Activated CD4-positive, alpha-beta T cell treated with anti-CD3 and anti-CD28 coated beads, Interleukin-2, amount 50 U/mL, for 24 hours (primary cell): ENCODE measurements around the gene PJA2.

Experiments used
- DNase-seq, 2 donors: peaks; one replicate each; pipeline ENCODE4 v3.0.0-alpha.2; 2020; ENCODE audit warnings: low read depth in 1 of 2, low spot score in 1 of 2

The PJA2 gene

DNA sequence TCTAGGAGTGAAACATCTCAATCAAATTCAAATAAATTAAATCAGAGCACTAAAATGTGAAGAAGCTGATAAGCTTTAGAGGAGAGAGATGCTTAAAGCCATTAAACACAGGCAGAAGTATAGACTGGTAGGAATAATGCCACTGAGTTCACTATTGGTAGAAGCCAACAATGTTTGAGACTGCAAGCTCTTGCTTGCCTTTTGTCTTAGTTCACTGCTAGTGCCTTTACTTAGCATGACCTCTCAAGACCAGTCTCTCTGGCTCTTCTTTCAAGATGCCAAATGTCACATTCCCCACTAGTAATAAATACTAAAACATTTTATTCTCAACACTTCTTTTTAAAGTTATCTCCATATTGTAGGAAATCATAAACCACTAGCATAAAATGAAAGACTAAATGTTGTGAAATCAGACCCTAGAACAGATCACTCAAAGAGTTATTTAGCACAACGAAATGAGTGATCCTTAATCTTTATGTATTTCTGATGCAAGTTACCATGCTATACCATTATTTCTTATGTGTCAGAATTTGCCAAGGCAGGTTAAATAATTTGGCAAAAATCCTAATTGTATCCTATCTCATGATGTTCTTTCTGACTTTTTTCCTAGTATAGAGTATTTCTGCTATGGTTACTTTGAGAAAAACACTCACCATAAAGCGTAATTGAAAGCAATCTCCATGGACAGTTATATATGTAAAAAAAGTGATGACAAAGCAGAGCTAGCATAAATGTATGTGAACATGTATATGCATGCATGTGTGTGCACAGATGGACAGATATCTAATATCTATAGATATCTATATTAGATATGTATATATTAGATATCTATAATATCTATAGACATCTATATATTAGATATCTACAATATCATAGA, 57.5 kb downstream of the PJA2 start:
- no peak for DNase-seq

DNA sequence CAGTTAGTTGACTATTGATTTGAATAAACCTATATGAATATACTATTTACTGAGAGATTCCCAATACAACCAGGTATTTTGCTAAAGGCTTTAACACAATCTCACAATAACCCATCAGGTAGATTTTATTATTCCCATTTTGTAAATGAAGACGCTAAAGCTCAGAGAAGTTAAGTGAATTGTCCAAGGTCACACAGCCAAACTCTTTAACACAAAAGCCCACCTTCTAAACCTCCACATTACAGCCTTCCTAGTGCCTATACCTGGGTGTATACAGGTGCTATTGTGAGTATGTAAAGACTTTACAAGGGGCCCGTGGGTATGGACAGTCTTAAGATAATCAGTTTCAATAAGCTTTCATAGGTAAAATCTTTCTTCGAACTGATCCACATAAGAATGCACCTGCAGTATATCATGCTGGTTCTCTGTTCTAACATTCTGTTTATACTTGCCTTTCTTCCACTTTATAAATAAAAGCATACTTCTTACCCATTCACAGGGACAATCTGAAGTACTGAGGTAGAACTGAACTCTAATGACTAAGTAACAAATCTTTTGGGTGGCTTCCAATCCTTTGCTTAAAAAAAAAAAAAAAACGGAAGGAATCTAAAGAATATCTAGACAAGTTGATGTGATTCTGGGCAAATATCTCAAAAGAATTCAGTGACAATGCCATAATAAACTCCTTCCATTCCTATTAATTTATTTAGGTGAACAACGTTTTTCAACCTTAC, 59.1 kb downstream of the PJA2 start:
- no peak for DNase-seq

DNA sequence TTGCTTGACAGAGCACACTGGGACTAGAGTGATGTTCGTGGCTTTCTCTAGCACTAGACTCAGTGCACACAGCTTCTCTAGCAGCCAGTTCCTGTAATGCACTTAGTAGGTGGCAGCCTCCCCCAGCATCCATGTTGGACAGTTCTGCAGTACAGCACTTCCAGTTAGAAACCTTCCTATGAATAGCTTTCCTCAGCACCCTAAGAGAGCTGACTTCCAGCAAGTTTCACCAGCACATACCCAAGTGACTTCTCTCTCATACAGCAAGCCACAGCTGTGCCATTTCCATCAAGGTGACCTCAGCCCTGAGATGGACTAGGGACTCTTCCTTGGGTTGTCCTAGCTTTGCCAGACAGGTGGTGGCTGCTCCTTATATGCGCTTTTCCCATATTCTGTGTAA, 60.4 kb downstream of the PJA2 start:
- DNase-seq = no peak

DNA sequence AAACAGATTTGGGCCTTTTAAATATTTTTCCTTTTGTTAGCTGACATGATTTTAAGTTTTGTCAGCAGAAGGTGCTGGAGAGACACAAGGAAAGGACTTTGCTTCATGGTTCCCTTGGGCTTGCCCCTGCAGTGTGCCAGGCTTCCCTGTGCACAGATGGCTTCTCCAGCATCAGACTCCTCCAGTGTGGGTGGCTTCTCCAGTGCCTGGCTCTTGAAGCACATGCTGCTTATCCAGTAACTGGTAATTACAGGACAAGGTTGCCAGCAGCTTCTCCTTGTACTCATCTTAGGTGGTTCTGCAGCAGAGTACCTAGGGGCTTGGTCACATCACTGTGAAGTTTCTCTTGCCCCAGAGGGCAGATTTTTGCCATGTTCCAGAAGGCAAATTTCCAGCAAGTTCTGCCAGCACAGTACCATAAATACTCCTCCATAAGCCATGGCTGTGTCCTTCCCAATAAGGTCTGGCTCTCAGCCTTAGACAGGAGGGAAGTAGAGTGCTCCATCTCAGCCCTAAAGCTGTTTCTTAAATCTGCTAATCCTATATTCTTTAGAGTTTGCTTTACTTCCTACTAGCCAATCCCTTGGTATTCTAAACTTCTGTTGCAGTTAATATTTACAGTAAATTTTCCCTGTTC, 62.4 kb downstream of the PJA2 start:
- DNase-seq = no peak

DNA sequence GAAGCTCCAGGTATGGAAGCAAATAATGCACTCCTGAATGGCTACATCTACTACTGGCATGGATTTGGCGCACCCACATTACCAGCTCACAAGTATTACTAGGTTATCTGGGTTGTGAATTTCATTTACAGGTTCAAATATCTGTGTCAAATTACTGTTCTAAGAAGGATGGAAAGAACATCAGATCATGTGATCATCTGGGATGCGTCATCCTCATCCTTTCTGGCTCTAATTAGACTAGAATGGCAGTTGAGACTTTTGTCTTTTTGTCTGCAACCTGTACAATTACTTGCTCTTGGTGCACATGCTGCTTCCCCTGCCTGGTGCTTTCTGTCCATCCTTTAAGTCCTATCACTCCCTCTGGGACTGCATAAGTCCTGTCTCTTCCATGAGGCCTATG, 64.1 kb downstream of the PJA2 start:
- DNase-seq = no peak

DNA sequence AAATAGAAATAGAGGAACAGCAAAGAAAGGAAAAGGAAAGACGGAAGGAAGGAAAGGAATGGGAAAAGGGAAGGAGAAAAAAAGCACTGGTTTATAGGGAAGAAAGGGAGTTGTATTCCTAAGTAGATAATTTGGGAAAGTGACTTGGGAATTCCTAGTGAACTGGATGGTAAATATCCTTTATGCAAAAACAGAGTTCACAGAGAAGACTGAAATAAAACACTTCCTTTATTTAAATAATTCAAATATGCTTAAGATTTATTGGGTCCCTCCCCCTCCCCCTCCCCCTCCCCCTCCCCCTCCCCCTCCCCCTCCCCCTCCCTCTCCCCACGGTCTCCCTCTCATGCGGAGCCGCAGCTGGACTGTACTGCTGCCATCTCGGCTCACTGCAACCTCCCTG, 69.4 kb downstream of the PJA2 start:
- DNase-seq = no peak

DNA sequence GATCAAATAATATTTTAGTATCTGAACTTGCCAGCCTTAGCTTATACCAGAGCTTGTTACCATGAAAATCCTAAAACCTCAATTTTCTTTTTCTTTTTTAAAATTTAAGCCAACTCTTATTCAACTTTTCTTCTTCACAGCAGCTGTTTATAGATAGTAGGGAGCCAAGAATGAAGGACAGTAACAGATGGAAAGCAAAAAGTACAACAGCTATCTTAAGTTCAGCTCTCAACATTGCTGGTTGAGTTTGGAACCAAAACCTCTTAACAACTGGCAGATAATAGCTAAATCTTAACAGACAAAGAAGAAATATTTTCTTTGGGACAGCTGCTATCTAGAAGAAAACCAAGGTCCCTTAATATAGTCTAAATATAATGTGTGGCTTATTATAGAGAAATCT, 74.7 kb downstream of the PJA2 start:
- no peak for DNase-seq

DNA sequence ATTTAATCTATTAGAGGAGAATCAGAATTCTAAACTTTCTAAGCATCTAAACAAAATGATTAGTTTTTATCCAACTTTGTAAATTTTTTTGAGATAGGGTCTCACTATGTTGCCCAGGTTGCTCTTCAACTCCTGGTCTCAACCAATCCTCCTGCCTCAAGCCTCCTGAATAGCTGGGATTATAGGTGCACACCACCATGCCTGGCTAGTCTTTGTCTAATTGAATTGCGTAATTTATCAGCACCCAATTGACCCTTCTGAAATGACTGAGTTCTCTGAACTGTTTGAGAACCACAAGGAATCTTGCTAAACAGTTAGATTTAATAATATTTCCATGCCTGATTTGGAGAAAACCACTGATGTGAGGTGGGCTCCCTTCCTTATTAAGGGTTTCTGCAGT, 75.7 kb downstream of the PJA2 start:
- no peak for DNase-seq

DNA sequence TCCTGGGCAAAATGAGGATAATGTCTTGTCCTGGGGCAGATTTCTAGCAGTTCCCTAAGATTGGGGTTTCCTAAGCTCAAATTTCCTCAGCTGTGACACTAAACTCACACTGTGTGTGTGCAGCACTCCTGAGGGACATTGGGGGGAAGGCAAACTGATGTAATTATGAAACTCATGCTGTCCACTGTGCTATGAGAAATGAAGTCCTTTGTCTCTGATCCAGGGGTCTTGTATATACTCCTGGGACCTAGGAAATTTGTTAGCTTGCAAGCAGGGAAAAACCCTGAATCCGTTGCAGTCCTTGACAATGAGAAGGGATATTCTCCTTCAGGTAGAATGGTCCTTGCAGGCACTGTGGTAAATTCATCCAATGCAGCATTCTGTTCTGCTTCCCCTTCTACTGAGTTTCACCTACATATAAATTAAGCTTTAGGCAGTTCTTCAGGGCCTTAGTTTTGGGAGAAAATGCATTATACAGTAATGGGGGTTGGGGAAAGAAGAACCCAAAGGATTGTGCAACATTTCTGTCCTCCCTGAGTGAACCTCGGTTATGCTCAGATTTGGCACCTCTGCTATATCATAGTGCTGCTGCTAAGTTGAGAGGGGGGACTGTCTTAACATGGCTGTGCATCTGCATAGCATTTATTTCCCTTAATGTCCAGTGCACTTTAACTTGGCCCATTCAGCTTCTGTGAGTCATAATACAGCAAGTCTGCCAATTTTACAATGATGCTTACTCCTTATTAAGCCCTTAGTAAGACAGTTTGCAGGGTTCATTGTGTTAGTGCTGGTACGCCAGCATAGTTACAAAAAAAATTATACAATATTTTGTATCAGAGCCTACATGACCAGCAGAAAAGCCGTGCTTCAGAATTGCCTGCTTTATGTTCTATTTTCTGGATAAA, 80.2 kb downstream of the PJA2 start:
- no peak for DNase-seq

DNA sequence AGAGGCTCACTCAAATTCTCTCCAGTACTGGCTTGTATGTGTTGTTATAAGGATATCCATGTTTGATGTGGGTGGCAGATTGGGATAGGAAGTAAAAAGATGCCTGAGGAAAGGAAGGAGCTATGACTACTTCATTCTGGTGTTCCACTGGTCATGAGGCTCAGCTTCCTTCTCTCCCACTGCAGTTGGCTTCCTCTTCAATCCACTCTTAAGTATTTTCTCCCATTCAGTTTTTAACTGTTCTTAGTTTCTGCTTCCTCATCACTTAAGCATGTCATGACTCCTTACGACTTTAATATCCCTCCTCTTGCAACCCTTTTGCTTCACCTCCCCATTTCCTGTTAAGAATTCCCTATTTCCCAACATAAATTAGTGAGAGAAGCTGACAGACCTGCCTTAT, 81.1 kb downstream of the PJA2 start:
- no peak for DNase-seq

DNA sequence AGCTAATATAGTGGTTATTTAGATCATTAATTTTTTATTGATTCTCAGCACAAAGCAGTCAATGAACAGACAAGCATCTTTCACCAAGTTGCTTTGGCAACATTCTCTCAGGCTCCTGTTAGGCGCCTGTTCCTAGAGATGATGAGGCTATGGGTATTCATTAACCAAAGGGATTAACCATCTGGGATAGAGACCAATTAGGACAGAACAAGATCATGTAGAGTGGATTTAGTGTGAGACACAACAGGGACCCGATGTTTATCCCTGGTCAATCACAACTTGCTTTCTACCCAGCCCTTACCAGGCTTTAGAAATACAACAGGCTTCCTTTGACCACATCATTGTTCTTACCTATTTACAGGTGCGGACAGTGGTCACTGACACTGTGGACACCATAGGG, 82.2 kb downstream of the PJA2 start:
- DNase-seq = no peak

DNA sequence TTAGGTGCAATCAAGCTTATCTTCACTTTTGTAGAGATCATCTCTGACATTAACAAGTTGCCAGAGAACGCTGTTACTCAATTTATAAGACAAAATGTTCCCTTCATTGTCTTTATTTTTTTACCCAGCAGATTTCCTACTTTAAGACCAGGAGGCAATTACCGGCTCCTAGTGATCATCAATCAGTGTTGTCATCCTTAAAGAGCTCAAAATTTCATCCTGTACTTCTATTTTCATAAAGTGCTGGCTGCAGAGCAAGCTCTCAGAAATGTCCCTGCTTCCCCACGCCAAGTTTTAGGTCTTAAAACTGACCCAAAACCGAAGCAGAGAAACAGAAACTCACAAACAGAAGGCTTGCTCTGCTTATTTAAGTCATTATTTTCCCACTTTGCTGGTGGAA, 82.9 kb downstream of the PJA2 start:
- DNase-seq = no peak

DNA sequence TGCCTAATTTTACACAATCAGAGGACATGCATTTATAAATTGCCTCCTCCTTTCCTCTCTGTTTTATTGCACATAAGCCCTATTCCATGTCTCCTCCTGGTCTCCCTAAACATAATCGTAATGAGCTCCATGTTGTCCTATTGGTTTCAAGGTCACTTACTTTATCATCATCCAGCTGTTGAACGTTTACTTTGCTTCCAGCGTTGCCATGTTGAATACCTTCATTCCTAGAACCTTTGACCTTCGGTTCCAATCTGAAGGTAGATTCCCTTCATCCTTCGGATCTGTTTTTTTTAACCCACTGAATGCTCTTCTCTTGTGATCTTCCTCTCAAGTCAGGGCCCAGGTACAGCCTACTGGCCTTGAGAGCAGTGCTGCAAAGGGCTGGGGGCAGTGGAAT, 84.3 kb downstream of the PJA2 start:
- no peak for DNase-seq

DNA sequence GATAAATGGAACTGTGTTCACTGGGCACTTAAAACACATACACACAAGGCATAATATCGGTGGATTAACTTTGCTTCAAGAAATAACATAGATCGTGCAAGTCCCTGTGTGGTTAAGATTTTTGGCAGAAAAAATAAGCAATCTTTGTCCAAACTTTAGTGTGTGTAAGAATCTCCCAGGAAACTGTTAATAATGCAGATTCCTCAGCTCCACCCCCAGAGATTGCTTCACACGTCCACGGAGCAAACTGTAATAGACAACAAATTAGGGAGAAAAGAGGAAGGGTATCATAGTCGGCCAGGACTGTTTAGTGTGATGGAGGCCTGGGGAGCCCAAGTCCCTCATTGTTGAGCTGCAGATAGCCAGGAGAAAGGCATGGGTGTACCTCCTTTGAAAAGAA, 84.8 kb downstream of the PJA2 start:
- DNase-seq = no peak

DNA sequence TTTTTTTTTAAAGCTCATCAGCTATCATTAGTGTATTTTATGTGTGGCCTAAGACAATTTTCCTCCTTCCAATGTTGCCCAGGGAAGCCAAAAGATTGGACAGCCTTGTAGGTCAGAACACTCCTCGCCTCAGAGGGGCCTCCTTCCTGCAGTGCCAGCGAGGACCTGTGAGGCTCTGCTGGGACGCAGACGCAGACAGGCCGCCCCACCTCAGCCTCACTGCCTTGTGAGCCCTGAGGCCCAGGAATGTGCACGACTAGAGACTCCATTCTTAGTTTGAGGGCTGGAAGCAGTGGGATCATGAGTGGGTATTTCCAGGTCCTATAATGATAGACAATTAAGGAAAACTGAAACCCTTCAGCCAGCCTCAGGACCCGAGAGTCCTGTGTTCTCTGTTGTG, 85.4 kb downstream of the PJA2 start:
- no peak for DNase-seq

DNA sequence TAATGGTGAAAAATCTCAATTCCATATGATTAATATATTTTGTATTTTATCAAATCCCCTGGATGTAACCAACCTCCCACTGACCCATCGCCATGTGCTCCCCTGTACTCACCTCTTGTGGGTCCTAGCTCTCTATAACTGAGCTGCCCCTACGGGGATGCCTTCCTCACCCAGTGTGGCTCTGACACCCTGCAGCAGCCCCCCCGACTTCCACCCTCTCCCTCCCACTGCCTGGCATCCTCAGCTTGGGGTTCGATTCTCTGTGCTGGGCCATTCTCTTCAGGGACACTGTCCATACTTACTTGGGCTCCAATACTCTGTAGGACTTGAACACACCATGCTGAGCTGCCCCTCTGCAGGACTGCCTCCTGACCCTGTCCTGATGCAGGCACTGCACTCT, 87.1 kb downstream of the PJA2 start:
- DNase-seq = no peak

DNA sequence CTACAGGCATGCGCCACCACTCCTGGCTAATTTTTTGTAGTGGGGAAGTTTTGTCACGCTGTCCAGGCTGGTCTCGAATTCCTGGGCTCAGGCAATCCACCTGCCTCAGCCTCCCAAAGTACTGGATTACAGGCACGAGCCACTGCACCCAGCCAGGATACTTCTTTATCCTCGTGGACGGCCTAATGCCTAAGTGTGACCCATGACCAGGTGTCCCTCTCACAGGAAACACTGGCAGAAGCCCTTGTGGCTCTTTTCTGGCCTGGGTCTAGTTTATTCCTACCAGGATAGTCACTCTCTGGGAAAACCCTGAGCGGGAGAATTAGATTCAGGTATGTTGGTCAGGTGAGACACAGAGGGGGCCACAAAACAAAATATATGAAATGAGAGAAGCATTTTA, 90.4 kb downstream of the PJA2 start:
- DNase-seq = no peak

DNA sequence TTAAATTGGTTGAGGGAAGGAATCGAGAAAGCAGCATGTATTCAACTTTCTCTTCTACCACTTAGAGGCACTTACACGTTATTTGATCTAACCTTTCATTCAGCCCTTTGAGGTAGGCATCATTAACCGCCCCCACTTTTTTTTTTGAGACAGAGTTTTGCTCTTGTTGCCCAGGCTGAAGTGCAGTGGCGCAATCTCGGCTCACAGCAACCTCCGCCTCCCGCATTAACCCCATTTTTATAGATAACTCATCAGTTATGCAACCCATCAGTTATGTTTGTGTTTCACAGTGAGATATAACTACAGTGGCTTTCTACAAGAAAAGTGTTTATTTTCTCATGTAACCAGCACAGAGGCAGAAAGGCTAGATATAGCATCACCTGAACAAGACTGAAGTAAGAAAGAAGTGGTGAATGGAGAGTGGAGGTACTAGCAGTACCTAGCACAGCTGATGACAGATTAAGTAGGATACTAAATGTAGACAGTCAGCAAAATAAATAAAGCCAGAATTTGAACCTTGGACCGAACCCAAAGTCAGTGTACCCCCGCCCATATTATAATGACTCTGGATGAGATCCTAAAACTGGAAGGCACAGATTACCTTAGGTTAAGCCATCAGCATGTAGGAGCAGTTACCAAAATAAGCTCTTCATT, 91.2 kb downstream of the PJA2 start:
- DNase-seq = no peak

DNA sequence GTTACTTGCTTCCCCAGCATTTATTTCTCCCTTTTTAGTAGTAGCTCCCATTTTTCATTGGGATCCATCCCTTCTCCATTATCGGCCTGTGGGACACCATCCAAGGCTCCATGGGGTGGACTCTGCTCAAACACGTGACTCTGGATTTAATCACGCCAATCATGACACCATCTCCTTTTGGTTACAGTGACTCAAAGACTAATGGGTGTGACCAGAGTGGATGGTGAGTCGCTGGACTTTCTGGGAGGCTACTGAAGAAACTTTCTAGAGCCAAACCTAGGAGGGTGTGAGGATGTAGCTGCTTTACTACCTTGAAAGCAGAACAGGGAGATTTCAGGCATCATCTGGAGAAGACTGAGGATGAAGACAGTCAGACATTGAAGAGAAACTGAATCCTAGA, 93.1 kb downstream of the PJA2 start:
- DNase-seq = no peak

DNA sequence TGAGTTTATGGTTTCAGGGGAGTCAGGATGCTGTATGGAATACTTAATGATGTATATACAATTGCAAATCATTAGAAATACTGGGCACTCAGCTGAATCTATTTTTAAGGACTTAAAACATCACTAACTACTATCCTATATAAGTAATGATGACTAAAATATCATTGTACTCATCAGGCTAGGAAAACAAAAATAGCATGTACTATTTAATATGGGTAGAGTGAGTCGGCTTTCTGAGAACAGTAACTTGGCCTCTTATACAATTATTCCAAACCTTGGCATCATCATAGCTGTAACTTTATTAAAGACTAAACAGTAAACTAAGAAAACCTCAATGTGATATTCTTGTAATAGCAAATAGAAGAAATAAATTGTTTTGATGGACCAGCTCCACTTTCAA, 94.5 kb downstream of the PJA2 start:
- no peak for DNase-seq

DNA sequence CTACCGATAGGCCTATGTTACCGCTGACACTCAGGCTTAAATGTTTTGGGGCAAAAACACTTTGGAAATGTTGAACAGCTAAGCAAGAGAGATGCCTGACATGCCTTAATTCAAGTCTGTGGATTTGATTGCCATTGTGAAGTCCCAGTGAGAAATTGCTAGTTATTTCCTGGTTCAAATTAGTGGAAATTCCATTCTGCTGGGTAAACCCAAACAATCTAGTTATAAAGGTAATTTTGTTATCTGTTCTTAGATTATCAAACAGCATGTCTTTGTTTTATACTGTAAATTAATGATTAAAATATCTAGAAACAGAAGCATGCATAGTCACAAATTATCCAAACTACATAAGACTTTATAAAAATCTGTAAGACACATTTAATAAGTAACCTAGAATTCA, 96.6 kb downstream of the PJA2 start:
- no peak for DNase-seq
